Subcutaneous adipose tissue (tissue), 4 donors: ENCODE results near the gene PTPRF. TPM values are rescaled to one million over a fixed set of nuclear protein-coding genes. Genes with fewer than 3 reads are reported as not detected.

ENCODE experiments used
- CTCF ChIP-seq: fragments of 450-650 bp; IDR thresholded peaks from one replicate; pipeline ENCODE4 v1.5.1; 2016; ENCODE audit warnings: low read depth, mild to moderate bottlenecking, control low read depth, antibody characterized with exemption, moderate library complexity
- total RNA-seq, 4 donors: library from RNA; depleted of rRNA; stranded (reverse); fragments of >200 nt; gene quantifications; one replicate each; pipeline ENCODE4 v1.1.0, GENCODE V29; 2016

The PTPRF gene
- total RNA-seq, 4 donors from 2014 or later: 99.4 to 416 (median 125) TPM

- no peak for TF ChIP-seq CTCF
Observed at GRCh38 chr1:43522776-43523480, 7.8 kb upstream of the PTPRF start.

GRCh38 chr1:43524804-43525203 lies 5.9 kb upstream of the PTPRF start:
- no peak for TF ChIP-seq CTCF

- TF ChIP-seq CTCF: no peak
Observed at GRCh38 chr1:43526002-43526401, 4.7 kb upstream of the PTPRF start.

- no peak for TF ChIP-seq CTCF
Observed at GRCh38 chr1:43527111-43527878, 3.4 kb upstream of the PTPRF start.

GRCh38 chr1:43529206-43529731 lies 1.4 kb upstream of the PTPRF start:
- TF ChIP-seq CTCF: no peak

- TF ChIP-seq CTCF: no peak
Observed at GRCh38 chr1:43531107-43531905, 623 bp downstream of the PTPRF start.
